ENCODE results near the gene TSSK2. TPM values are rescaled to one million over a fixed set of nuclear protein-coding genes. Genes with fewer than 3 reads are reported as not detected.
"Not testable (repeated sequence)": the region's sequence is repeated elsewhere in the genome, so short reads cannot be mapped to it uniquely, and the experiment has no call there.

The TSSK2 gene
- not detected in 2 replicates for total RNA-seq

DNA sequence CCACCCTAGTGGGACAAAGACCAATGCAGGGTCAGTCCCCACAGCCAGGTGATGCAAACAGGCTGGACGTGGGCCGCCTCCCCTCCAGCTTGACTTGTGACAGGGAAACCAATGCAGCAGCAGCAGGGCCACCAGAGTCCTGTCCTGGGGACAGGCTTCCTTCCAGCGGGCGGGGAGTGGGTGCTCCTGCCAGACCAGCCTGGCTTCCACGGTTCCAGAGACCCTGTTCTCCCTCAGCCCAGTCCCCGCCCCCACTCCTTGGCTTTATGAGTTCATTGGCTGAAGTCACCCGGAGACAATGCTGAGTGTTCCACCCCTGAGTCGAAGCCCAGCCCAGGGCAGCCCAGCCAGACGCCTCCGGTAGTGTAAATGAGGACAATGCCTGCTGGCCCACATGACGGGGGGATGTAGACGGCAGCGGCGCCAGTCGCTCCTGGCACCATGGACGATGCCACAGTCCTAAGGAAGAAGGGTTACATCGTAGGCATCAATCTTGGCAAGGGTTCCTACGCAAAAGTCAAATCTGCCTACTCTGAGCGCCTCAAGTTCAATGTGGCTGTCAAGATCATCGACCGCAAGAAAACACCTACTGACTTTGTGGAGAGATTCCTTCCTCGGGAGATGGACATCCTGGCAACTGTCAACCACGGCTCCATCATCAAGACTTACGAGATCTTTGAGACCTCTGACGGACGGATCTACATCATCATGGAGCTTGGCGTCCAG is at the start of gene TSSK2:
Gene TSSK2 (plus strand): TSS at position 350 of the 726 bp plus-strand sequence. CDS start 92 bp downstream, at position 442.
- Mint-ChIP-seq H3K4me1 (ENCODE audit: low read depth) (no peaks in the 10 kb centered on the region), H3K9me3 (no peaks in the 10 kb centered on the region), H3K36me3 (ENCODE audit: low read depth) (peaks cover 15% of the 10 kb centered on the region), H3K27ac (no peak within 1 kb of the TSS), H3K27me3 (ENCODE audit: low read depth) (no peaks in the 10 kb centered on the region), H3K4me3 (ENCODE audit: low read depth) (no peak within 1 kb of the TSS)
- DNase-seq (ENCODE audit: low spot score) = no peak
- intact Hi-C loops (cut with micrococcal nuclease) = no loop called here

DNA sequence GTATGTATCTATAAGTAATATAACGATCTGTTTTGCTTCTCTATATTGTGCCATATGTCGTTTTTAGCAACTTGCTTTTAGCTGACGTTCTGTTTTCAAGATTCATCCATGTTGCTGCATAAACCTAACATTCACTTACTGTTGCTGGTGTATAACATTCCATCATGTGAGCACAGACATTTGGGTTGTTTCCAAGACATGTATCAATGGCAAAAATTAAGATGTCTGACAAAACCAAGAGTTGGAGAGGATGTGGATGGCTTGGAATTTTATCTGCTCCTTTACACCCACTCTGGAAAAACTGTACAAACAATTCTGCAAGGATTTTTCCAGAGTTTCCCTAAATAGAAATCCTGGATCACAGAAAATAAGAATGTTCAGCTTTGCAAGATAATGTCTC is 49.8 kb upstream of the TSSK2 start:
- H3K4me1 Mint-ChIP-seq (ENCODE audit: low read depth) = no peaks in the 10 kb centered on the region
- H3K27me3 Mint-ChIP-seq (ENCODE audit: low read depth) = no peaks in the 10 kb centered on the region
- H3K9me3 Mint-ChIP-seq = no peaks in the 10 kb centered on the region
- peaks cover 13% of the 10 kb centered on the region for H3K36me3 Mint-ChIP-seq (ENCODE audit: low read depth)
- no peak for DNase-seq (ENCODE audit: low spot score)
- H3K4me3 Mint-ChIP-seq (ENCODE audit: low read depth) = no peak overlapping the region
- intact Hi-C loops (cut with micrococcal nuclease) = no loop called here
- H3K27ac Mint-ChIP-seq = no peak overlapping the region

DNA sequence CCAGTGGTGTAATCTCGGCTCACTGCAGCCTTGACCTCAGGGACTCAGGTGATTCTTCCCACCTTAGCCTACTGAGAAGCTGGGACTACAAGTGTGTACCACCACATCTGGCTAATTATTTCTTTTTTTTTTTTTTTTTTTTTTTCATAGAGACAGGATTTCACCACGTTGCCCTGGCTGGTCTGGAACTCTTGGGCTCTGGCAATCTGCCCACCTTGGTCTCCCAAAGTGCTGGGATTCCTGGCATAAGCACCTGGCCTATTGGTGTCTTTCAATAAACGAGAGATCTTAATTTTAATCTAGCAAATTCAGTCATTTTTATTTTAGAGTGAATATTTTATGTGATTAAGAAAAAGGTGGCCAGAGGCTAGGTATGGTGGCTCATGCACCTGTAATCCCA is 49.0 kb upstream of the TSSK2 start:
- DNase-seq (ENCODE audit: low spot score) = no peak
- H3K4me1 Mint-ChIP-seq (ENCODE audit: low read depth) = no peaks in the 10 kb centered on the region
- no peak overlapping the region for H3K27ac Mint-ChIP-seq
- intact Hi-C loops (cut with micrococcal nuclease) = no loop called here
- no peaks in the 10 kb centered on the region for H3K9me3 Mint-ChIP-seq
- peaks cover 13% of the 10 kb centered on the region for H3K36me3 Mint-ChIP-seq (ENCODE audit: low read depth)
- H3K4me3 Mint-ChIP-seq (ENCODE audit: low read depth) = no peak overlapping the region
- H3K27me3 Mint-ChIP-seq (ENCODE audit: low read depth) = no peaks in the 10 kb centered on the region

DNA sequence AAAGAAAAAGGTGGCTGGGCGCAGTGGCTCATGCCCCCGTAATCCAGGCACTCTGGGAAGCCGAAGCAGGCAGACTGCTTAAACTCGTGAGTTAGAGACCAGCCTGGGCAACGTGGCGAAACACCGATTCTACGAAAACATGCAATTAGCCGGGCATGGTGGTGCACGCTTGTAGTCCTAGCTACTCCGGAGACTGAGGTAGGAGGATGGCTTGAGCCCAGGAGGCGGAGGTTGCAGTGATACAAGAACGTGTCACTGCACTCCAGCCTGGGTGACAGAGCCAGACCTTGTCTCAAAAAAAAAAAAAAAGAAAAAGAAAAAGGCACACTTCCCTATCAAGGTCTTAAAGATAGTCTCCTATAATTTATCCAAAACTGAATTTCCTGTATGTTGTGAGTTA is 48.3 kb upstream of the TSSK2 start:
- Mint-ChIP-seq H3K27ac (no peak overlapping the region), H3K4me1 (ENCODE audit: low read depth) (no peaks in the 10 kb centered on the region), H3K36me3 (ENCODE audit: low read depth) (peaks cover 14% of the 10 kb centered on the region), H3K4me3 (ENCODE audit: low read depth) (no peak overlapping the region), H3K27me3 (ENCODE audit: low read depth) (no peaks in the 10 kb centered on the region), H3K9me3 (no peaks in the 10 kb centered on the region)
- intact Hi-C loops (cut with micrococcal nuclease) = no loop called here
- no peak for DNase-seq (ENCODE audit: low spot score)

GRCh38 chr22:19084126-19084525 is 47.0 kb upstream of the TSSK2 start:
- H3K9me3 Mint-ChIP-seq; H3K4me1 Mint-ChIP-seq (ENCODE audit: low read depth); H3K27ac Mint-ChIP-seq; H3K27me3 Mint-ChIP-seq (ENCODE audit: low read depth); intact Hi-C loops (cut with micrococcal nuclease); DNase-seq (ENCODE audit: low spot score); H3K4me3 Mint-ChIP-seq (ENCODE audit: low read depth): not testable (repeated sequence)
- peaks cover 24% of the 10 kb centered on the region for H3K36me3 Mint-ChIP-seq (ENCODE audit: low read depth)

- DNase-seq (ENCODE audit: low spot score); H3K9me3 Mint-ChIP-seq; H3K27ac Mint-ChIP-seq; H3K27me3 Mint-ChIP-seq (ENCODE audit: low read depth); intact Hi-C loops (cut with micrococcal nuclease); H3K4me3 Mint-ChIP-seq (ENCODE audit: low read depth); H3K4me1 Mint-ChIP-seq (ENCODE audit: low read depth): not testable (repeated sequence)
- H3K36me3 Mint-ChIP-seq (ENCODE audit: low read depth) = peaks cover 24% of the 10 kb centered on the region
Observed at GRCh38 chr22:19084586-19084985, 46.5 kb upstream of the TSSK2 start.

- H3K9me3 Mint-ChIP-seq = no peaks in the 10 kb centered on the region
- DNase-seq (ENCODE audit: low spot score) = no peak
- H3K27ac Mint-ChIP-seq = no peak overlapping the region
- intact Hi-C loops (cut with micrococcal nuclease) = no loop called here
- no peak overlapping the region for H3K4me3 Mint-ChIP-seq (ENCODE audit: low read depth)
- H3K4me1 Mint-ChIP-seq (ENCODE audit: low read depth) = no peaks in the 10 kb centered on the region
- H3K27me3 Mint-ChIP-seq (ENCODE audit: low read depth) = no peaks in the 10 kb centered on the region
- H3K36me3 Mint-ChIP-seq (ENCODE audit: low read depth) = peaks cover 24% of the 10 kb centered on the region
Observed at GRCh38 chr22:19085233-19085718, 45.8 kb upstream of the TSSK2 start.

DNA sequence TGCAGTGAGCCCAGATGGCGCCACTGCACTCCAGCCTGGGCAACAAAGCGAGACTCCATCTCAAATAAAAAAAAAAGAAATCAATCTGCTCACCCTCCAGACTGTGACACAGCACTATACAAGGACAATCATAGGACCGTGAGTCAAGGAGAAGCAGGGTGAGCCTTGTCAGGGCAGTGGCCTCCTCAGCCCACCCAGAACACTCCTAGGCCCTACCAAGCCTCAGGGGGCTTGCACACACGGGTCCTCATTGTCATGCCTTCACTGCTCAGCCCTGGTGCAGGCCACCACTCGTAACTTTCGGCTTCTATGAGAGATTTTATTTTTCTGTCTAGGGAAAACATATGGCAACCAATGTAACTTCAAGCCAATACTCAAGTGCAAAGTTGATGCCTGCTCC is 44.7 kb upstream of the TSSK2 start:
- H3K27ac Mint-ChIP-seq = no peak overlapping the region
- intact Hi-C loops (cut with micrococcal nuclease) = no loop called here
- H3K9me3 Mint-ChIP-seq = no peaks in the 10 kb centered on the region
- peaks cover 24% of the 10 kb centered on the region for H3K36me3 Mint-ChIP-seq (ENCODE audit: low read depth)
- no peak overlapping the region for H3K4me3 Mint-ChIP-seq (ENCODE audit: low read depth)
- H3K27me3 Mint-ChIP-seq (ENCODE audit: low read depth) = no peaks in the 10 kb centered on the region
- no peaks in the 10 kb centered on the region for H3K4me1 Mint-ChIP-seq (ENCODE audit: low read depth)
- no peak for DNase-seq (ENCODE audit: low spot score)

GRCh38 chr22:19086896-19087295 is 44.2 kb upstream of the TSSK2 start:
- Mint-ChIP-seq H3K36me3 (ENCODE audit: low read depth) (peaks cover 24% of the 10 kb centered on the region), H3K27me3 (ENCODE audit: low read depth) (no peaks in the 10 kb centered on the region), H3K9me3 (no peaks in the 10 kb centered on the region), H3K4me3 (ENCODE audit: low read depth) (no peak overlapping the region), H3K4me1 (ENCODE audit: low read depth) (no peaks in the 10 kb centered on the region), H3K27ac (no peak overlapping the region)
- intact Hi-C loops (cut with micrococcal nuclease) = no loop called here
- no peak for DNase-seq (ENCODE audit: low spot score)

DNA sequence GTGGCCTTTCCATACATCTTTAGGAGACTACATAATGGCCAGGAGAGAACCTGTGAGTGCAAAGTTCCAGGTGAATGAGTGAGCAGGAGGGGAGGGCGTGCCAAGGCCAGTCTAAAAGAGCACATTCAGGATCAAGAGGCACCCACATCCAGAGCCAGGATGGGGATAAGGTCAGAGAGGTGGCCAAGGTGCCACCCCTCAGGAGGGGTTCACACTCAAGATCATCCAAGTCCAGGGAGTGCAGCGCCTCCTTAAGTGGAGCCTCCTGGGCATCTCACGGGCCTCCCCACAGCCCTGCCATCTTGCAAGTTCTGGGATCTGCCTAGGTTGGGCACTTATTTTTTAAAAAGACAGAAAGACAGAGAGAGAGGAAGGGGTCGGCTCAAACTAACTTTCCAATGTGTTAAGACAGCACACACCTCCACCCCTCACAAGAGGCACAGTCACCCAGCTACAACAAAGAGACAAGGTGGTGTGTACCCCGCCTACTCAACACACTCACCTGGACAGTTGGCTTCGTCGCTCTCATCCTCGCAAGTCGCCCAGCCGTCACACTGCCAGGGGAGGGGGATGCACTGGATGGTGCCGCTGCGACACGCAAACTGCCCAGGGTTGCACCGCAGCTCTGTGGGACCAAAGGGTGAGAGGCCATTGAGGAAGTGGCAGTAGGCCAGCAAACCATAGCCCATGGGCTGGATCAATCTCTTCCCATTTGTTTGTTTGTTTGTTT is 42.1 kb upstream of the TSSK2 start:
- Mint-ChIP-seq H3K4me1 (ENCODE audit: low read depth) (no peaks in the 10 kb centered on the region), H3K9me3 (no peaks in the 10 kb centered on the region), H3K27me3 (ENCODE audit: low read depth) (no peaks in the 10 kb centered on the region), H3K4me3 (ENCODE audit: low read depth) (no peak overlapping the region), H3K27ac (no peak overlapping the region), H3K36me3 (ENCODE audit: low read depth) (peaks cover 17% of the 10 kb centered on the region)
- intact Hi-C loops (cut with micrococcal nuclease) = no loop called here
- no peak for DNase-seq (ENCODE audit: low spot score)

- Mint-ChIP-seq H3K27me3 (ENCODE audit: low read depth) (no peaks in the 10 kb centered on the region), H3K4me1 (ENCODE audit: low read depth) (no peaks in the 10 kb centered on the region), H3K4me3 (ENCODE audit: low read depth) (no peak overlapping the region), H3K27ac (no peak overlapping the region), H3K9me3 (no peaks in the 10 kb centered on the region), H3K36me3 (ENCODE audit: low read depth) (peaks cover 13% of the 10 kb centered on the region)
- DNase-seq (ENCODE audit: low spot score) = no peak
- intact Hi-C loops (cut with micrococcal nuclease) = no loop called here
Observed at GRCh38 chr22:19090183-19090582, 40.9 kb upstream of the TSSK2 start.

DNA sequence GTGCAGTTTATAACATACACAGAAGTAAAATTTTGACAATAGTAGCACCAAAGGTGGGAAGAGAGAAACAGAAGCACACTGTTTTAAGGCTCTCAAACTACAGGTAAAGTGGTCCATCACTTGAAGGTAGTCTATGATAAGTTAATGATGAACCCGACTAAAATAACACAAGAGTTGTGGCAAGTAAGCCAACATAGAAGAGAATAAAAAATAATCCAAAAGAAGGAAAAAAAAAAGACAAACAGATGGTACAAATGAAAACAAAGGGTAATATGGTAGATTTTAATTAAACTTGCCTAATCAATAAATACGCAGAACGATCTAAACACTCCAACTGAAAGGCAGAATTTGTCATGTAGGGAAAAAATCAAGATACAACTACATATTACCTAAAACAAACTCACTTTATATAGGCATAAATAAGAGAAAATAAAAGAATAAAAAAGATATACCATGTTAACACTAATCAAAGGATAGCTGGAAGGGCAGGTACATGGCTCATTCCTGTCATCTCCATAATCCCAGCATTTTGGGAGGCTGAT is 40.5 kb upstream of the TSSK2 start:
- H3K36me3 Mint-ChIP-seq (ENCODE audit: low read depth) = peaks cover 11% of the 10 kb centered on the region
- intact Hi-C loops (cut with micrococcal nuclease) = no loop called here
- no peak overlapping the region for H3K27ac Mint-ChIP-seq
- no peak overlapping the region for H3K4me3 Mint-ChIP-seq (ENCODE audit: low read depth)
- DNase-seq (ENCODE audit: low spot score) = no peak
- no peaks in the 10 kb centered on the region for H3K9me3 Mint-ChIP-seq
- no peaks in the 10 kb centered on the region for H3K4me1 Mint-ChIP-seq (ENCODE audit: low read depth)
- no peaks in the 10 kb centered on the region for H3K27me3 Mint-ChIP-seq (ENCODE audit: low read depth)

DNA sequence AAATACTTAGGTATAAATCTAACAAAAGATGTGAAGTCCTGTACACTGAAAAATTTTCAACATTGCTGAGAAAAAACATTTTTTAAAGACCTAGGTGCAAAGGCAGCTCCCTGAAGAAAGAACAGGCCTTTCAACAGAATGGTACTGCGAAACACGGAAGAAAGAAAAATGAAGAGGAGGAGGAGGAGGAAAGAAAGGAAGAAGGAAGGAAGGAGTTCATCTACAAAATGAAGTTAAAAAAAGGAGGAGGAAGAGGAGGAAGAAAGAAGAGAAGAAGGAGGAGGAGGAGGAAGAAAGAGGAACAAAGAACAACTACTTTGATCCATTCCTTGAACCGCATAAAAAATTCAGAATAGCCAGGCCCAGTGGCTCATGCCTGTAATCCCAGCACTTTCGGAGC is 38.4 kb upstream of the TSSK2 start:
- DNase-seq (ENCODE audit: low spot score) = no peak
- no peak overlapping the region for H3K27ac Mint-ChIP-seq
- intact Hi-C loops (cut with micrococcal nuclease) = no loop called here
- H3K9me3 Mint-ChIP-seq = no peaks in the 10 kb centered on the region
- H3K4me3 Mint-ChIP-seq (ENCODE audit: low read depth) = no peak overlapping the region
- H3K4me1 Mint-ChIP-seq (ENCODE audit: low read depth) = no peaks in the 10 kb centered on the region
- H3K27me3 Mint-ChIP-seq (ENCODE audit: low read depth) = no peaks in the 10 kb centered on the region
- H3K36me3 Mint-ChIP-seq (ENCODE audit: low read depth) = peaks cover 11% of the 10 kb centered on the region

All from activated T-helper 2 cell treated with anti-CD3 and anti-CD28 coated beads, Interferon-gamma antibody, Interleukin-2, Interleukin-4, amounts not matched to agents 10 μg/mL and 5 μg/mL and 100 μg/mL, durations not matched to agents 14 hours and 24 hours and 36 hours (primary cell).